Bronchial epithelial cell (primary cell): ENCODE measurements around the gene DRD4. TPM values are rescaled to one million over a fixed set of nuclear protein-coding genes. Genes with fewer than 3 reads are reported as not detected.
A peak's percentile ranks its signal among the peaks of the same experiment; 100 is the strongest.

Source experiments
- DNase-seq: peaks from one replicate; pipeline ENCODE4 v3.0.0-alpha.2; 2010; ENCODE audit warnings: low read depth
- FAIRE-seq: peaks from 2 replicates; lab custom pipeline; 2011; peaks lifted over from hg19 to GRCh38; lab: Jason Lieb, UNC
- H3K27me3 ChIP-seq: 2 replicates; pipeline ENCODE4 v1.5.1; 2011; ENCODE audit warnings: low read length; ENCODE audit not compliant: control insufficient read depth, insufficient read depth
- H3K36me3 ChIP-seq: 2 replicates; pipeline ENCODE4 v1.5.1; 2011; ENCODE audit warnings: low read length; ENCODE audit not compliant: control insufficient read depth, insufficient read depth
- H3K4me3 ChIP-seq: 2 replicates; pipeline ENCODE4 v1.5.1; 2011; ENCODE audit warnings: mild to moderate bottlenecking, low read depth, low read length, control low read depth
- CTCF ChIP-seq: IDR thresholded peaks from 2 replicates; pipeline ENCODE4 v1.5.1; 2011; ENCODE audit warnings: mild to moderate bottlenecking, moderate library complexity, low read length, control low read depth, inconsistent platforms; ENCODE audit not compliant: insufficient read depth, severe bottlenecking
- total RNA-seq: library from RNA; depleted of rRNA; stranded (reverse); fragments of >200 nt; gene quantifications from 2 replicates; pipeline ENCODE4 v1.2.1, GENCODE V29; 2014

The DRD4 gene
- total RNA-seq, 1 donor from 2014 or later: not detected

DNA sequence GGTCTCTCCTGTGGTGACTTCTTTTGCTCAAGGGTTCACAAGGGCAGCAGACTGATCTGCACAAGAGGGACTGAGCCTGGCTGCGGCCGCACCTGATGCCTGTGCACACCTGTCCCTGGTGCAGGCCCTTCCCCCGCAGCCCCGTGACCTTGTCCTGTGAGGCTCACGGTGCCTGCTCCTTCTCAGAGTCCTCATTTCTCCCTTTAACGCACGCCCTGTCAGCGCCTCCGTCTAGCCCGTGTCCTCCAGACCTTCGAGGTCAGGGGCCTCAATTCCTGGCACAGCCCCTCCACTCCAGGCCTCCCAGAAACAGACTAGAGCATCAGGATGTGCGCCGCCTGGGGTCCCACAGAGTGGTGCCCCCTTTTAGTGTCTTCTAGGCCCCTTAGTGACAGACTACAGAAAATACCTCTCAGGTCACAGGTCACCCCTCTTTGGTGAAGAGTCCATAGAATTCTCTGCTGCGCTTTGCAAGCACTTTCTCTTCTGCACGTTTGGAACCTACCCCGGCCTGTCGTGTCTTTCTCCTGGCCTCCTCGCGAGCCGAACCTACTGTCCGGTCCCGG is 1.0 kb upstream of the DRD4 start:
- FAIRE-seq: peak; percentile 90
- DNase-seq: no peak
- H3K4me3 ChIP-seq: no peak overlapping the region
- no peak for TF ChIP-seq CTCF
- peaks cover 17% of the 10 kb centered on the region for H3K27me3 ChIP-seq
- peaks cover 2% of the 10 kb centered on the region for H3K36me3 ChIP-seq

DNA sequence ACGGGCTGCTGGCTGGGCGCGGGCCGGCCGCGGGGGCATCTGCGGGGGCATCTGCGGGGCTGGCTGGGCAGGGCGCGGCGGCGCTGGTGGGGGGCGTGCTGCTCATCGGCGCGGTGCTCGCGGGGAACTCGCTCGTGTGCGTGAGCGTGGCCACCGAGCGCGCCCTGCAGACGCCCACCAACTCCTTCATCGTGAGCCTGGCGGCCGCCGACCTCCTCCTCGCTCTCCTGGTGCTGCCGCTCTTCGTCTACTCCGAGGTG is 194 bp downstream of the DRD4 start:
- no peak overlapping the region for H3K4me3 ChIP-seq
- peaks cover 2% of the 10 kb centered on the region for H3K36me3 ChIP-seq
- peaks cover 17% of the 10 kb centered on the region for H3K27me3 ChIP-seq
- FAIRE-seq: no peak
- TF ChIP-seq CTCF: no peak
- DNase-seq: no peak

- Histone ChIP-seq H3K4me3 (no peak overlapping the region), H3K27me3 (peaks cover 17% of the 10 kb centered on the region), H3K36me3 (no peaks in the 10 kb centered on the region)
- FAIRE-seq: no peak
- no peak for TF ChIP-seq CTCF
- no peak for DNase-seq
Measured at GRCh38 chr11:637593-638521, 788 bp downstream of the DRD4 start.

DNA sequence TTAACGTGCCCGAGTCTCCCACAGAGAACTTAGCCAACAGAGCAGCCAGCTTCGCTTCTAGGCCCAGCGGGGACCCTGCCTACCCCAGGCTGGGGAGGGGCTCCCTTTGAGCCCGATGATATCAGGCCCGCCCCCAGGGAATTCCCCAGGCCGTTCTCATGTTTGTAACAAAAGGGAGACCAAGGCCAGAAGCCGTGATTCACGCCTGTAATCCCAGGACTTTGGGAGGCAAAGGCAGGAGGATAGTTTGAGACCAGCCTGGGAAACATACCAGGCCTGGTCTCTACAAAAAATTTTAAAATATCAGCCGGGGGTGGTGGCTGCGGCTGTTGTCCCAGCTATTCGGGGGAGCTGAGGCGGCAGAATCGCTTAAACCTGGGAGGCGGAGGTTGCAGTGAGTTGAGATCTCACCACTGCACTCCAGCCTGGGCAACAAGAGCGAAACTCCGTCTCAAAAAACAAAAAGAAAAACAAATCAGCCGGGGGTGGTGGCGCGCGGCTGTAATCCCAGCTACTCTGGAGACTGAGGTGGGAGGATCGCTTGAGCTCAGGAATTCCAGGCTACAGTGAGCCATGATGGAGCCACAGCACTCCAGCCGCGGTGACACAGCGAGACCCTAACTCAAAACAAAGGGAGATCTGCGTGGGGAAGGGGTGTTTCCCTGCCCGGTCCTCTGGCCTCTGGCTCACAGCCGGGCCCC is 1.7 kb downstream of the DRD4 start:
- H3K4me3 ChIP-seq: no peak overlapping the region
- no peak for FAIRE-seq
- peaks cover 17% of the 10 kb centered on the region for H3K27me3 ChIP-seq
- no peak for DNase-seq
- H3K36me3 ChIP-seq: peaks cover 1% of the 10 kb centered on the region
- TF ChIP-seq CTCF: no peak

DNA sequence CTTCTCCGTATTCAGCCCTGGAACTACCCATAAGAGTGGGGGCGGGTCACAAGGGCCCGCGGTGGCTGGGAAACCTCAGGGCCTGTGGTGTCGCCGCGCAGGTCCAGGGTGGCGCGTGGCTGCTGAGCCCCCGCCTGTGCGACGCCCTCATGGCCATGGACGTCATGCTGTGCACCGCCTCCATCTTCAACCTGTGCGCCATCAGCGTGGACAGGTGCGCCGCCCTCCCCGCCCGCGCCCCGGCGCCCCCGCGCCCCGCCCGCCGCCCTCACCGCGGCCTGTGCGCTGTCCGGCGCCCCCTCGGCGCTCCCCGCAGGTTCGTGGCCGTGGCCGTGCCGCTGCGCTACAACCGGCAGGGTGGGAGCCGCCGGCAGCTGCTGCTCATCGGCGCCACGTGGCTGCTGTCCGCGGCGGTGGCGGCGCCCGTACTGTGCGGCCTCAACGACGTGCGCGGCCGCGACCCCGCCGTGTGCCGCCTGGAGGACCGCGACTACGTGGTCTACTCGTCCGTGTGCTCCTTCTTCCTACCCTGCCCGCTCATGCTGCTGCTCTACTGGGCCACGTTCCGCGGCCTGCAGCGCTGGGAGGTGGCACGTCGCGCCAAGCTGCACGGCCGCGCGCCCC is 2.4 kb downstream of the DRD4 start:
- no peak for TF ChIP-seq CTCF
- FAIRE-seq (no peak), DNase-seq (no peak)
- peaks cover 17% of the 10 kb centered on the region for H3K27me3 ChIP-seq
- peaks cover 5% of the 10 kb centered on the region for H3K36me3 ChIP-seq
- no peak overlapping the region for H3K4me3 ChIP-seq
